ENCODE results near the gene ULBP3. TPM values are rescaled to one million over a fixed set of nuclear protein-coding genes. Genes with fewer than 3 reads are reported as not detected.
"Not testable (repeated sequence)": the region's sequence is repeated elsewhere in the genome, so short reads cannot be mapped to it uniquely, and the experiment has no call there.

ULBP3 gene
- total and polyA plus RNA-seq, 8 donors: 0.38 to 0.98 (median 0.77) TPM

DNA sequence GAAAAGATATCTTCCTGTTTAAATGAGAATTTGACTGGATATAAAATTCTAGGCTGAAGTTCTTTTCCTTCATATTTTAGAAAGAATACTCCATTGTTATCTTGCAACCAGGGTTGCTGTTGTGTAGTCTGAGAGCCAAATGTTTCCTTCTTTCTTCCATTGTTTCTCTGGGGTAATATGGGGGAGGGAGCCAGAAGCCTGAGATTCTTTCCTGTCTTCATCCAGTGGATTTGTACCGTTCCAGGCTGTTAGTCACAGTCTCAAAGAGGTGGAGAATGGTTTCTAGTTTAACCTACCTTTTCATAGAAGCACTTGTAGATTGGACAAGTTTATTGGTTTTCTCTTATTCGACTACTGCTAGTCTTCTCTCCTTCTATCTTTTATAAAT, 6.1 kb upstream of the ULBP3 start:
- 47 to 60% methylated on average over 2 of the region's 2 CpGs for WGBS, 2 donors
- H3K27me3 ChIP-seq: no peaks in the 10 kb centered on the region
- H3K9me3 ChIP-seq: no peaks in the 10 kb centered on the region
- no peak for FAIRE-seq
- DNase-seq: no peak
- no peak for TF ChIP-seq CTCF (IDR thresholded peaks at IDR 0.05)
- ATAC-seq: no peak
- no peak overlapping the region for H3K4me3 ChIP-seq
- no peak overlapping the region for H3K27ac ChIP-seq
- H3K4me1 ChIP-seq: no peaks in the 10 kb centered on the region
- H3K36me3 ChIP-seq: no peaks in the 10 kb centered on the region
- intact Hi-C loops (cut with DNase I): no loop called here

- H3K9me3 ChIP-seq; intact Hi-C loops (cut with DNase I); H3K27ac ChIP-seq; H3K36me3 ChIP-seq; DNase-seq; H3K4me1 ChIP-seq; H3K27me3 ChIP-seq; H3K4me3 ChIP-seq; ATAC-seq; FAIRE-seq: not testable (repeated sequence)
- WGBS, 2 donors: 73 to 75% methylated on average over 4 of the region's 4 CpGs
These were observed 5.6 kb upstream of the ULBP3 start for GRCh38 chr6:150074396-150075033.

- intact Hi-C loops (cut with DNase I): no loop called here
- WGBS, 2 donors: 44% methylated on average over 8 of the region's 8 CpGs
- no peak for TF ChIP-seq CTCF (IDR thresholded peaks at IDR 0.05)
- Histone ChIP-seq H3K9me3 (no peaks in the 10 kb centered on the region), H3K4me3 (no peak overlapping the region), H3K36me3 (no peaks in the 10 kb centered on the region), H3K27me3 (no peaks in the 10 kb centered on the region), H3K27ac (no peak overlapping the region), H3K4me1 (no peaks in the 10 kb centered on the region)
- FAIRE-seq (no peak), DNase-seq (peak; percentile 68 to 90 (median 81)), ATAC-seq (peak; percentile 51 to 75 (median 56))
These were observed 3.3 kb upstream of the ULBP3 start for GRCh38 chr6:150072201-150072600.

DNA sequence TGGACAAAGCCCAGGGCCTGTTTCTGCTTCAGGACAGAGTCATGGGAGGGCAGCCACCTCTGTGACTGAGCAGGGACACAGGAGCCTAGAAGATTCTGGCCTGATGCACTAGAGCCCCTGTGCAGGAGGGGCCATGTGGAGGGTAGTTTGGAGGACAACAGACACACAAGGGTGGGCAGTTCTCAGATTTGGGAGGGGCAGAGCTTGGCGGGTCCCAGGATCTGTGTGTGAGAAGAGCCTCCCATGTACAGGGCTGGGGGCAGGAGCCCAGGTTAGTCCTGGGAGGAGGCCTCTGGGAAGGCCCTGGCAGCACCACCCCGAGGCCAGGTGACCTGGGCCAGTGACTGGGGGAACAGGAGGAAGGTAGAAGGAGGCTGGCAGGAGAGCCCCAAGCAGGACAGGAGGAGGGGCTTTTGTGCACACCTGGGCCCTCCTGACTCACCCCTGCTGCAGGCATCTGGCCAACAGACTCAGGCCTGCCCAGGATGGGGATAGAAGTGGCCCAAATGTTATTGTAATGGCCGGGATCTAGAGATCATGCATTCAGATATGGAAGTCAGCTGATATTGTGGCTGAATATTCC, 1.4 kb upstream of the ULBP3 start:
- Histone ChIP-seq H3K9me3 (no peaks in the 10 kb centered on the region), H3K27me3 (no peaks in the 10 kb centered on the region), H3K36me3 (no peaks in the 10 kb centered on the region), H3K27ac (no peak overlapping the region), H3K4me1 (no peaks in the 10 kb centered on the region), H3K4me3 (no peak overlapping the region)
- no peak for ATAC-seq
- 66 to 77% methylated on average over 3 of the region's 3 CpGs for WGBS, 2 donors
- peak in 2 of 6 donors; percentile 32 to 48 for DNase-seq
- no peak for FAIRE-seq
- TF ChIP-seq CTCF (IDR thresholded peaks at IDR 0.05): no peak
- intact Hi-C loops (cut with DNase I): no loop called here

GRCh38 chr6:150069706-150070105, 785 bp upstream of the ULBP3 start:
- DNase-seq (peak; percentile 66 to 91 (median 74)), ATAC-seq (peak; percentile 28 to 50 (median 33)), FAIRE-seq (no peak)
- Histone ChIP-seq H3K27me3 (no peaks in the 10 kb centered on the region), H3K4me3 (peak overlapping the region; percentile 33 to 62 (median 58)), H3K36me3 (no peaks in the 10 kb centered on the region), H3K27ac (peak overlapping the region in 3 of 4 donors; percentile 53 to 70 (median 67)), H3K4me1 (no peaks in the 10 kb centered on the region), H3K9me3 (no peaks in the 10 kb centered on the region)
- no peak for TF ChIP-seq CTCF (IDR thresholded peaks at IDR 0.05)
- WGBS, 2 donors: 32 to 33% methylated on average over 11 of the region's 11 CpGs
- intact Hi-C loops (cut with DNase I): no loop called here

Data from pancreas (tissue), 10 donors.